IMR-90 (cell line): ENCODE measurements around the gene HSD3B1. TPM values are rescaled to one million over a fixed set of nuclear protein-coding genes. Genes with fewer than 3 reads are reported as not detected.

Experiments used
- ATAC-seq: fragments of 200-7000 bp; cut with Tn5 transposase; 2 replicates; pipeline ENCODE4 v1.9.1; 2020; ENCODE audit warnings: low read depth, mild to moderate bottlenecking, moderate library complexity
- BruUV-seq: library from RNA; stranded (reverse); fragments of 400-500 nt; replicated peaks from 2 replicates; lab custom pipeline; 2021; lab: Mats Ljungman, UMichigan
- CTCF ChIA-PET: fragments of 300-600 bp; formaldehyde crosslinking; extraction: SDS; loops from one replicate; lab custom pipeline; 2021; ENCODE audit warnings: antibody characterized with exemption; lab: Yijun Ruan, JAX
- POLR2A ChIA-PET: fragments of 300-600 bp; sonication (Branson Sonifier 250); formaldehyde crosslinking; loops from one replicate; lab custom pipeline; 2022; ENCODE audit warnings: antibody characterized with exemption; ENCODE audit not compliant: unreplicated experiment; lab: Charles Lee
- DNase-seq: peaks from one replicate; pipeline ENCODE4 v3.0.0; 2013
- H2AFZ ChIP-seq: replicated peaks from 2 replicates; pipeline ENCODE3; 2013; ENCODE audit warnings: low read length, mild to moderate bottlenecking; ENCODE audit not compliant: poor library complexity
- H2AK5ac ChIP-seq: 2 replicates; pipeline ENCODE4 v1.6.1; 2013; ENCODE audit warnings: low read depth, low read length, inconsistent platforms
- H2AK9ac ChIP-seq: replicated peaks from 2 replicates; pipeline ENCODE3; 2013; ENCODE audit warnings: mild to moderate bottlenecking, low read depth, low read length, moderate library complexity; ENCODE audit not compliant: poor library complexity
- H2BK120ac ChIP-seq: 2 replicates; pipeline ENCODE4 v1.6.1; 2013; ENCODE audit warnings: low read depth, low read length, inconsistent platforms
- H2BK15ac ChIP-seq: 3 replicates; pipeline ENCODE4 v1.6.1; 2013; ENCODE audit warnings: low read depth, low read length, inconsistent platforms
- H2BK20ac ChIP-seq: 2 replicates; pipeline ENCODE4 v1.6.1; 2013; ENCODE audit warnings: low read depth, mild to moderate bottlenecking, inconsistent platforms, low read length, moderate library complexity
- H2BK5ac ChIP-seq: 2 replicates; pipeline ENCODE4 v1.6.1; 2013; ENCODE audit warnings: mild to moderate bottlenecking, low read depth, low read length, inconsistent platforms; ENCODE audit not compliant: poor library complexity, severe bottlenecking
- H3K14ac ChIP-seq: replicated peaks from 2 replicates; pipeline ENCODE4 v1.6.1; 2013; ENCODE audit warnings: low read depth, low read length, inconsistent platforms
- H3K18ac ChIP-seq: 2 replicates; pipeline ENCODE4 v1.6.1; 2013; ENCODE audit warnings: low read depth, low read length, control low read depth
- H3K23ac ChIP-seq: 2 replicates; pipeline ENCODE4 v1.6.1; 2013; ENCODE audit warnings: low read depth, low read length, inconsistent platforms
- H3K27ac ChIP-seq: 2 replicates; pipeline ENCODE4 v1.5.1; 2013; ENCODE audit warnings: mild to moderate bottlenecking, control low read depth, low read length; ENCODE audit not compliant: insufficient read depth
- H3K27me3 ChIP-seq: 2 replicates; pipeline ENCODE4 v1.6.1; 2013; ENCODE audit warnings: low read length; ENCODE audit not compliant: control insufficient read depth, insufficient read depth
- H3K36me3 ChIP-seq: 2 replicates; pipeline ENCODE4 v1.6.1; 2013; ENCODE audit warnings: low read length, mixed read lengths; ENCODE audit not compliant: control insufficient read depth, insufficient read depth
- H3K4ac ChIP-seq: 2 replicates; pipeline ENCODE4 v1.6.1; 2013; ENCODE audit warnings: low read depth, low read length, inconsistent platforms
- H3K4me1 ChIP-seq: 2 replicates; pipeline ENCODE4 v1.6.1; 2013; ENCODE audit warnings: low read length, mixed read lengths; ENCODE audit not compliant: control insufficient read depth, insufficient read depth
- H3K4me2 ChIP-seq: 2 replicates; pipeline ENCODE4 v1.6.1; 2013; ENCODE audit warnings: low read depth, mild to moderate bottlenecking, control low read depth, low read length, moderate library complexity
- H3K4me3 ChIP-seq: 2 replicates; pipeline ENCODE4 v1.5.1; 2013; ENCODE audit warnings: low read depth, mild to moderate bottlenecking, control low read depth, low read length, moderate library complexity; ENCODE audit not compliant: insufficient read depth
- H3K56ac ChIP-seq: 2 replicates; pipeline ENCODE4 v1.6.1; 2013; ENCODE audit warnings: low read length, inconsistent platforms; ENCODE audit not compliant: insufficient read depth; ENCODE audit errors: extremely low read depth
- H3K79me1 ChIP-seq, 2 experiments: 2 replicates each; pipeline ENCODE4 v1.6.1; 2013; ENCODE audit warnings: low read length in 2 of 2, inconsistent platforms in 1 of 2, low read depth in 1 of 2
- H3K9ac ChIP-seq: 2 replicates; pipeline ENCODE4 v1.6.1; 2013; ENCODE audit warnings: low read depth, low read length, control low read depth
- H3K9me1 ChIP-seq: 2 replicates; pipeline ENCODE4 v1.6.1; 2013; ENCODE audit warnings: low read length, inconsistent platforms; ENCODE audit not compliant: insufficient read depth
- H3K9me3 ChIP-seq: 2 replicates; pipeline ENCODE4 v1.6.1; 2013; ENCODE audit warnings: low read length; ENCODE audit not compliant: control insufficient read depth, insufficient read depth
- H4K20me1 ChIP-seq: 2 replicates; pipeline ENCODE4 v1.6.1; 2013; ENCODE audit warnings: low read length, inconsistent platforms; ENCODE audit not compliant: insufficient read depth
- H4K5ac ChIP-seq: 2 replicates; pipeline ENCODE4 v1.6.1; 2013; ENCODE audit warnings: mild to moderate bottlenecking, low read depth, low read length, control low read depth
- H4K8ac ChIP-seq, 2 experiments: 2 replicates each; pipeline ENCODE4 v1.6.1; 2013; ENCODE audit warnings: low read depth in 2 of 2, low read length in 2 of 2, control low read depth in 1 of 2, inconsistent platforms in 1 of 2
- H4K91ac ChIP-seq: 2 replicates; pipeline ENCODE4 v1.6.1; 2013; ENCODE audit warnings: low read depth, low read length, inconsistent platforms; ENCODE audit not compliant: insufficient read depth
- CEBPB ChIP-seq: IDR thresholded peaks from 2 replicates; pipeline ENCODE4 v1.6.1; 2012; ENCODE audit warnings: low read depth, low read length, improper control_type of control experiment
- CHD1 ChIP-seq: IDR thresholded peaks from 2 replicates; pipeline ENCODE4 v1.6.1; 2012; ENCODE audit warnings: low read depth, low read length, improper control_type of control experiment
- MXI1 ChIP-seq: IDR thresholded peaks from 2 replicates; pipeline ENCODE4 v1.6.1; 2012; ENCODE audit warnings: low read depth, mild to moderate bottlenecking, low read length, moderate library complexity, borderline replicate concordance
- NFE2L2 ChIP-seq: fragments of 150-350 bp; IDR thresholded peaks from 2 replicates; pipeline ENCODE4 v1.6.1; 2016; ENCODE audit warnings: low read depth, mild to moderate bottlenecking, low read length
- RAD21 ChIP-seq: IDR thresholded peaks from 2 replicates; pipeline ENCODE4 v1.6.1; 2012; ENCODE audit warnings: low read length, improper control_type of control experiment
- RCOR1 ChIP-seq: IDR thresholded peaks from 2 replicates; pipeline ENCODE4 v1.6.1; 2012; ENCODE audit warnings: mild to moderate bottlenecking, low read length, improper control_type of control experiment; ENCODE audit not compliant: insufficient replicate concordance
- RFX5 ChIP-seq: IDR thresholded peaks from 2 replicates; pipeline ENCODE4 v1.8.0; 2012; ENCODE audit warnings: low read depth, mild to moderate bottlenecking, low read length, moderate library complexity
- WGBS, 2 experiments: methylation state at CpG; one replicate each; pipeline versions ENCODE4 v1.1.5 to v1.1.7; 2013; ENCODE audit warnings: missing lambda C conversion rate in 2 of 2; ENCODE audit not compliant: insufficient read length in 1 of 2; ENCODE audit errors: extremely low coverage in 2 of 2; 5-methylcytosine and 5-hydroxymethylcytosine counted together
- dilution Hi-C: fragments of 300-500 bp; cut with HindIII; formaldehyde crosslinking; loops from one replicate; pipeline ENCODE4 v1.14.3; 2018; ENCODE audit warnings: low sequenced_read_pairs; ENCODE audit not compliant: unreplicated experiment
- in situ Hi-C: fragments of 300-500 bp; cut with MboI; formaldehyde crosslinking; loops from 3 replicates; pipeline ENCODE4 v1.14.3; 2019; ENCODE audit warnings: low sequenced_read_pairs, inconsistent platforms, mixed read lengths
- intact Hi-C: fragments of 100-400 bp; cut with micrococcal nuclease; formaldehyde crosslinking; loops from 2 replicates; pipeline ENCODE4 v1.10.0; 2022
- polyA plus RNA-seq, 3 experiments: library from polyadenylated mRNA; depleted of rRNA; stranded (reverse); fragments of >200 nt; gene quantifications; 2 replicates each; pipeline ENCODE4 v1.2.3, GENCODE V29; 2012; ENCODE audit warnings: low replicate concordance in 1 of 3
- total RNA-seq: library from RNA; depleted of rRNA; stranded (reverse); fragments of >200 nt; gene quantifications from 2 replicates; pipeline ENCODE4 v1.2.3, GENCODE V29; 2012

Gene HSD3B1
- total and polyA plus RNA-seq, 2 of the 4 experiments (the other 2 are of a cell fraction), result not detected

DNA sequence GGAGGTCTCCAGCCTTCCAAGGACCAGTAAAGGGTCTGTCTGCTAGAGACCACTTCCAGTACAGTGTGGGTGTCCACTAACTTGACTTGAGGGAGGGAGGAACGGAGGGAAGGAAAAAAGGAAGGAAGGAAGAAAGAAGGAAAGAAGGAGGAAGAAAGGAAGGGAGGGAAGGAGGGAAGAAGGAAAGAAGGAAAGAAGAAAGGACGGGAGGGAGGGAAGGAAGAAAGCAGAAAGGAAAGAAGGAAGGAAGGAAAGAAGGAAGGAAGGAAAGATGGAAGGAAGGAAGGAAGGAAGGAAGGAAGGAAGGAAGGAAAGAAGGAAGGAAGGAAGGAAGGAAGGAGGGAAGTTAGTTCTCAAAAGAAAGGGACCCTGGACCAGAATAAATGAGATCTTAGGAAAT, 26.8 kb upstream of the HSD3B1 start:
- WGBS, 2 experiments, result 32% methylated on average over 2 of the region's 2 CpGs; no CpG with 5 or more reads in 1 of the 2 experiments
- intact Hi-C loops, result no loop called here

More for the DNA sequence above, 26.8 kb upstream of the HSD3B1 start:
- TF ChIP-seq RCOR1 (no peak), NFE2L2 (no peak), MXI1 (no peak), RFX5 (no peak), RAD21 (no peak), CEBPB (no peak), CHD1 (no peak)
- no peak overlapping the region for H2AK5ac ChIP-seq
- H3K27ac ChIP-seq, result no peak overlapping the region
- H3K36me3 ChIP-seq, result no peaks in the 10 kb centered on the region
- no peak overlapping the region for H4K91ac ChIP-seq
- no peak for DNase-seq
- no peak overlapping the region for H3K4me2 ChIP-seq
- H3K4me3 ChIP-seq, result no peak overlapping the region
- H3K4ac ChIP-seq, result no peak overlapping the region
- no peak for ATAC-seq
- no peak overlapping the region for H4K8ac ChIP-seq
- BruUV-seq, result no TSS peak
- H2BK15ac ChIP-seq, result no peak overlapping the region
- no peak overlapping the region for H3K9ac ChIP-seq
- no peaks in the 10 kb centered on the region for H3K9me1 ChIP-seq
- H4K20me1 ChIP-seq, result no peaks in the 10 kb centered on the region
- H3K4me1 ChIP-seq, result no peaks in the 10 kb centered on the region
- ChIA-PET CTCF (interaction anchor here (0.8 kb wide), 1 partner anchor 70 kb away, joined by 3 read pairs; no protein-coding TSS in a partner anchor), POLR2A (no interaction called here)
- H2BK20ac ChIP-seq, result no peak overlapping the region
- in situ Hi-C loops (no loop called here), dilution Hi-C loops (no loop called here)
- no peaks in the 10 kb centered on the region for H3K9me3 ChIP-seq
- H2BK5ac ChIP-seq, result no peak overlapping the region
- H3K18ac ChIP-seq, result no peak overlapping the region
- H2AK9ac ChIP-seq, result no peak overlapping the region
- H3K79me1 ChIP-seq, result no peaks in the 10 kb centered on the region
- H3K14ac ChIP-seq, result no peak overlapping the region
- no peak overlapping the region for H3K23ac ChIP-seq
- no peaks in the 10 kb centered on the region; the same call in 1 of the 2 replicates for H3K27me3 ChIP-seq
- no peak overlapping the region for H2BK120ac ChIP-seq
- H2AFZ ChIP-seq, result no peak overlapping the region
- H3K56ac ChIP-seq, result no peak overlapping the region
- no peak overlapping the region for H4K5ac ChIP-seq
